Stimulated activated CD4-positive, alpha-beta T cell treated with anti-CD3 and anti-CD28 coated beads, TNF-alpha, amount 100 ng/mL, for 1 hour (primary cell): ENCODE results near the gene C13orf46.

Source experiments
- DNase-seq, 3 donors: peaks; one replicate each; pipeline ENCODE4 v3.0.0-alpha.2; 2020; ENCODE audit warnings: low read depth in 3 of 3, low spot score in 1 of 3

C13orf46 gene

DNA sequence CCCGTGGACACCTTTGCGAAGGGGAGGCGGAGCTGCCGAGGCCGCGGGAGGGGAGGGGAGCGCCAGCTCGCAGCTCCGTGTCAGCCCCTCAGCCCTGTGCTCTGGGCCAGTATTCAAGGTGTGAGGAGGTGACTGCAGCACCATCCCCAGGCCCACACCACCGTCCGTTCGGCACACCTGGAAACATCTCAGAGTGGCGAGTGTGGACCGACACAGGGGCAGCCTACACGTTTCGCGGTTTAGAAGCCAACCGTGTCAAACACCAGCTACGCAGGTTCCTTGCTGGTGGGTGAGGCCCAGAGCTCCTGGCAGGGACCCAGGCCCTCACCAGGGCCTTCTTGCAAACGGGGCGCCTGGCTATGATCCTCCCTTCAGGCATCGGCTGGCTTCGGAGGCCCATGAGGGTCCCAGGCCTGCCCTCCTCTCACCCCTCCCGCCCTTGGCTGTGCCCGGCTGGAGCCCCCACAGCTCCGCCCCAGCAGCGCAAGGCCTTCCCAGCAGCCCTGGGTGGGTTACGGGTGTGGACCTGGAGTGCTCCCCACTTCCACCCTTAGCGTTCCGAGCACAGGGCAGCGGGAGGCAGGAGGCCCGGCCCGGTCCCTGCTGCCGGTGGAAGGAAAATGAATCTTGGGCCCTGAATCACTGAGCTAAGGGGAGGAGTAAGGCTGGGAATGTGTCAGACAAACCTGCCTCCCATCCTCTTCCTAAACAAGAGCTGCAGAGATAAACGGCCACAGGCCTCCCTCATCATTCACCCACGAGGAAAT is 1.2 kb downstream of the C13orf46 start:
- no peak for DNase-seq

DNA sequence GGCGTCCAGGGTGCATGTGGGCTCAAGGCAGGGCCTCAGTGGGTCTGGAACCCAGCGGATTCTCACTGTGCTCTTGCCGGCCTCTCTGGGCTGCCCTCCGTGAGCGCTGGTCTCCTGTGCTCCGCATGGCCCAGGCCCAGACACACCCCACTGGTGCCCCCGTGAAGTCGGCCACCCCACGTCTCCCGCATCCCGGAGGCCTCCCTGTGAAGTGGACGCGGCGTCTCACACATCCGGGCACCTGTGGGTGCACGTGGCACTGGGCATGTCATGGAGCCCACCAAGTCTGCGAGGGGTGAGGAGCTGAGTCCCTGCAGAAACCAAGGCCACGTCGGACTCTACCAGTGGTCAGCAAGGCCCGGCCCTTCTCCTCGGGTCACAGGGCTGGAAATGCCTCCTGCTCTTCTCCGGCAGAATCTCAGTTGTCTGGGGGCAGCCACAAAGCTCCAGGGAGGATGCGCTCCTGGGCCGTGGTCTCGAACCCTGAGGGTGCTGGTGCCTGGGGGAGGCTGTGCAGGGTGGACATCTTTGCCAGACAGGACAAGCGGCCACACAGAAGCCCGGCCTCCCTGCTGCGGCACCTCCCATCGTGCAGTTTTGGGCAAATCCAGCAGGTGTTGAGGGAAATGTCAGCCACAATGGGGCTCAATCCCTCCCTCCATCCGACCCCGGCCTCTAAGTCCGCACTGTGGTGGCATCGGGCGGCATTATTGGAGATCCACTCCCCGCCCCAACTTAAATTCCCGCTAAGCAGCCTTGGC is 2.2 kb downstream of the C13orf46 start:
- DNase-seq = no peak

DNA sequence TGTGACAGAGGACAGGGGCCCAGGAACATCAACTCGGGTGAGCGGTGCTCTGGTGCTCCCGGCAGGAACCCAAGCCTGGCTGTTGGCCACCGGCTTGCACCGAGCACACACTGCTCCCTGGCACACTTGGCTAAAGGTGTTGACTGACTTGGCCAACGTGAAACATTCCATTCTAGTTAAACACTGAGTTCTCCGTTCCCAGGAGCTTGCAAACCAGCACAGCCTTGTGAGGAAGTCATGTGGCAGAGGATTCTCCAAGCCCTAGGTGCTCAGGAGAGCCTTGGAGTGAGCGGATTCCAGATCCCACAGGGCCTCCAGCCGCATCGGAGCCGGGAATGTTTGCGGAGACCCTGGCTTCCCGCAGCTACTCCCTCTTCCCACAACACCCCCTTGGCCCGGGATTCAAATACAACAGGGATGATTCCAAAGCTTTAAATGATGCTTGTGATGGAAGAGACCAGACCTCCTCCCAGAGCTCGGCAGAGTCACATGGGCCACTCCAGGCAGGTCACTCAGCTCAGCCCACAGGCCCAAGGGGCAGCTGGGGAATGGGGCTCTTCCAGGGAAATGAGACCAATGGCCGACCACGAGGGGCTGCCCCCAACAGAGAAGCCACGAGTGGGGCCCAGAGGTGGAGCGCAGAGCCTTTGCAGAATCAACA is 2.9 kb downstream of the C13orf46 start:
- no peak for DNase-seq

DNA sequence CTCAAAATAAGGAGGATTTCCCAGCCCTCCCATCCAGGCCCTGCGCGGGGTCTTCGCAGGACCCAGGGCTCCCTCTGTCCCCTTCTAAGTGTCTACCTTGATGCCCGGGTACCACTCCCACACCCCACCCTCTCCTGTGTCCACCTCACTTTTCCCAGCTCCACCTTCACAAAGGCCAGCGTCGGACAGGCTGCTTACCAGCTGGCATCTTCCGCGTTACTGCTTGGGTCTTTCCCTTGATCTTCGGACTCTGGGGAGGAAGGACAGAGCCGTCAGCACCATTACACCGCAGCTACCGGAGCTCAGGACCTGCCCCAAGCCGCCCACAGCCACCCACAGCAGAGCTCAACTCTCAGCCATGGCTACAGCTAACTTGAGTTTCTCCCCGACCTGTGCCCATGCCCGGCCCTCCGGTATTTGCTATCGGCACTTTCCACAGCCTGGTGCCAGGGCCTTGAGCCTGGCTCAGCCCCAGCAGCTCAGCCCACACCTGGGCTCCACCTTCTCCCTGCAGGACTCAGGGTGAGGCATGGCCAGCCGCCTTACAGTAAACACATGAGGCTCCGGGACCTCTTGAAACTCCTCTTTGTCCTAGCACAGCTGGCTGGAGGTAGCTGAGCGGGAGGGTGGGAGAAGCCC is 3.8 kb downstream of the C13orf46 start:
- DNase-seq = no peak

DNA sequence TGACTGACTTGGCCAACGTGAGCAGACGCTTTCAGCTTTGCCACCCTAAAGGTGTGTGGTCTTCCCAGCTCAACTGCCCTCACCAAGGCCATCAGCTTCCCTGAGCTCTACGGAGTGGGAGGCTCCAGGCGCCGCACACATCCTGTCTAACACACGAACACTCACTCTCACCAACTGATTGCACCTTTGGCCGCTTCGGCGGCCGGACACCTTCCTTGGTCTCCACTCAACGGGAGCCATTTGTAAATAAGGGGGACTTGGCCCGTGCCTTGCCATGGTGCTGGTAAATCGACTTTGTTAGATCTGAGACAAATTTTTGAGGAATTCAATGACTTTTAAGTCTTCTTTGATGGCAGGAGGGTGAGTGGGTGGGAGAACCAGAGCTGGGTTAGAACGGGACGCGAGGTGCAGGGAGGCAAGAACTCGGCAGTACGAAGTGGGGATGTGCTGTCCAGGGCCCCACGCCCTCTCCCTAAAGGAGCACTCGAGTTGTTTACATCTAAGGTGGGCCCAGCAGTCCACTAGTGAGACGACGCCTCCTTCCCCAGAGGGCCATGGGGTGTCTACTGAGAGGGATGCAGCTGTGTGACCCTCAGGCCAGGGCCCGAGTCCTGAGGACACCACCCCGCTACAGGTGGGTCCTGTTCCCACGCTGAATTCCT is 4.4 kb downstream of the C13orf46 start:
- DNase-seq = no peak

DNA sequence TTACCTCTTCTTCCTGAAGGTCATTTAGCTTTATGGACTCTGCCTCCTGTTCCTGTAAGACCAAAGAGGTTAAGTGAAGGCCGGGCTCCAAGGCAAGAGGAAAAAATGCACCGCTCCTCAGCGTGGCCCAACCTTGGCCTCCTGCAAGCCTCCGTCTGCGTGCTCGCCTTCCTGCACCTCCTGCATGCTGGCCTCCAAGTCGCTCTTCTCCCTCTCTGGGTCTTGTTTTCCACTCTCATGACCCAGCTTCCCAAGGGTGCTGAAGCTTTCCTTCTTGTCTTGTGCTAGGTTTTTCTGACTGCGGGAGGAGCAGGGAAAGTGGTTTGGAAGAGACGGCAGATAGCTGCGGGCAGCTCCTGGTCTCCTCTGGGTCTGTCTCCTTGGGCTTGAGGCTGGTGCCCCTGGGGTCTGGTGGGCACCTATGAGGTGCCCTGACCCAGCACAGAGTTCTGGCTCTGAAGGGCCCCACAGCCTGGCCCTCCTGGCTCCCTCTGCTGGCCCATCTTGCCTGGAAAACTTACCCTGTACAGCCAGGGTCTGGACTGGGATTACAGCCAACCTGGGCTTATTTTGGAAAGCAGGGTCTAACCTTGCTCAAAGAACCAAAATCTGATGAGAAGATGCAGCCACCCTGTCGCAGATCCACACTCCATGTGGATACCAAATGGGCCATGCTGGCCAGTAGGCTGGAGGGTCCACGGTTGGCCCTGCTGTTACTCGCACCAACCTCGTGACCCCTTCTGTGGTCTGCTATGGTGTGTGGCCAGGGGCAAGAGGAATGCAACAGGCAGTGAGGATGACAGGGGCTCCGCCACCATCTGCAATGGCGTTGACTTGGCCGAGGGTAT is 5.2 kb downstream of the C13orf46 start:
- no peak for DNase-seq

DNA sequence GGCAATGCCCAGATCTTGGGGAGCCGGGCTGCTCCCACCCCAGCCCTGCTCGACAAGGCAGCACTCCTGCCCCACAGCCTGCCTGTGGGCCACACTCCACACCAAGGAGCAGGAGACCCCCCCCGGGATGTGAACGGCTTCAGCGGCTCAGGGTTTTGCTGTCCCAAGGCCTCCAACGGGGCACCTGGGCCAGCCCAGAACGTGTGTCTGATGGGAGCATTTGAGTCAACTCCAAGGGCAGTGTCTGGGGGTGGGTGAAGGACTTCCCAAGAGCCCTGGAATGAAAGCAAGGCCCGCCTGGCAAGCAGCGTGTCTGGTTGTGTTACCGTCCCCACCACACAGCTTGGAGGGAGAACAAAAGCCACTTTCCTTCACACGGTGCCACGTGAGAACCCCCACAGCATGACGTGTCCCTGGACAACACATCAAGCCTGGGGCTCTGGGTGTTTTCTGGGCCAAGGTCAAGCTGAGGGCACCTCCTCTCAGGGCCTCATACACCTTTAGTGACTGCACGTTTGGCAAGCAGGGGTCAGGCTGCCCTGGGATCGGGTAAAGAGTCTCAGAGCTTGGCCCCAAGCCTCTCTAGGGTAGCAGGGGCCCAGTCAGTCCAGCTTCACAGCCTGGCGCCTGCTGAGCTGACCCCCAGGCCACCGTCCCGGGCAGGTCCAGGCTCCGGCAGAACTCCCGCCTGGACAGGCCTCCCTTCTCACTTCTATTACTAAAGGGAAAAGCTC is 6.0 kb downstream of the C13orf46 start:
- no peak for DNase-seq

DNA sequence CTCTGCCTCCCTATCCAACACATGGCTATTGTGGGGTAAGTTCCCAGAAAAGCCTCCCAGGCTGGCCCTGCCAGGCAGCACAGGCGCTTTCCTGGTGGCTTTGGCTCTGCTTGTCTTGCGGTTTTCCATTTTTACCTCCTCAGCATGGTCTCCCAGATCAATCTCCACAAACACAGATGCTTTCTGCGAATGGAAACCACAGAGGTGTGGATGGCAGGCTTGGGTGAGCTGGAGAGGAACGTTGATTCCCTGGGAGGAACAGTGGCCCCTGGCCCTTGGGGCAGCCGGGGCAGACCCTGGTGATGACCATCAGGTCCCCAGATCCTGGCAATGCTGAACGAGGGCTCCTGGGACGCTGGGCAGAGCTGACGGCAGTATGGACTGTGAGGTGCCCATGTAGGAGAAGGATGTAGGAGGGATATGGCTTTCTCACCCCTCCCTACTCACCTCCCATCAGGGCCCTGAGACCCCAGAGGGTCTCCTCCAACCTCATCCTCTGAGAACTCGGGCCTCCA is 6.6 kb downstream of the C13orf46 start:
- no peak for DNase-seq

DNA sequence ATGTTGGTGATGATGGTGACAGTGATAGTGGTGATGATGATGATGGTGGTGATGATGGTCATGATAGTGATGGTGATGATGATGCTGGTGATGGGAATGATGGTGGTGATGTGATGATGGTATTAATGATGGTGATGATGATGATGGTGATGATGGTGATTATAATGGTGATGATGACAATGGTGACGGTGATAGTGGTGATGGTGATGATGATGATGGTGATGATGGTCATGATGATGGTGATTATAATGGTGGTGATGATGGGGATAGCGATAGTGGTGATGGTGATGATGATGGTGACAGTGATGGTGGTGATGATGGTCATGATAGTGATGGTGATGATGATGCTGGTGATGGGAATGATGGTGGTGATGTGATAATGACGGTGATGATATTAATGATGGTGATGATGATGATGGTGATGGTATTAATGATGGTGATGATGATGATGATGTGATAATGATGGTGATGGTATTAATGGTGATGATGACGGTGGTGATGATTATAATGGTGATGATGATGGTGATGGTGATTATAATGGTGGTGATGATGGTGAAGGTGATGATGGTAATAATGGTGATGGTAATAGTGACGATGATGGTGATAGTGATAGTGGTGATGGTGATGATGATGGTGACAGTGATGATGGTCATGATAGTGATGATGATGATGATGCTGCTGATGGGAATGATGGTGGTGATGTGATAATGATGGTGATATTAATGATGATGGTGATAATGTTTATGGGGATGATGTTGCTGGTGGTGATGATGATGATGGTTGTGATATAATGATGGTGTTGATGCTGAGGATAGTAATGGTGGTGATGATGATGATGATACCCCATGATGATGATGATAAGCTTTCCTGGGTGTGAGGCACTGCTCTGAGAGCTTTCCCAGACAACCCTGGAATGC is 7.7 kb downstream of the C13orf46 start:
- no peak for DNase-seq

DNA sequence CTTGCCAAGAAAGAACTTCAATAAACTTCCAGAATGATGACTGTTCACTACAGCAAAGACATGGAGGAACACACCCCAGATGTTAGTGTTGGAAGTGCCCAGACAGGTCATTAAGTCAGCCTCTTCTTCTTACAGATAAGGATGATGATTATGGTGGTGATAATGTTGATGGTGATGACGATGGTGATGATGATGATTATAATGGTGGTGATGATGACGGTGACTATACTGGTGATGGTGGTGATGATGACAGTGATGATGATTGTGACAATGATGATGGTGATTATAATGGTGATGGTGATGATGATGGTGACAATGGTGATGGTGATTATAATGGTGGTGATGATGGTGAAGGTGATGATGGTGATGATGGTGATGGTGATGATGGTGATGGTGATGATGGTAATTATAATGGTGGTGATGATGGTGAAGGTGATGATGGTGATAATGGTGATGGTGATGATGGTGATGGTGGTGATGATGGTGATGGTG is 8.4 kb downstream of the C13orf46 start:
- no peak for DNase-seq

DNA sequence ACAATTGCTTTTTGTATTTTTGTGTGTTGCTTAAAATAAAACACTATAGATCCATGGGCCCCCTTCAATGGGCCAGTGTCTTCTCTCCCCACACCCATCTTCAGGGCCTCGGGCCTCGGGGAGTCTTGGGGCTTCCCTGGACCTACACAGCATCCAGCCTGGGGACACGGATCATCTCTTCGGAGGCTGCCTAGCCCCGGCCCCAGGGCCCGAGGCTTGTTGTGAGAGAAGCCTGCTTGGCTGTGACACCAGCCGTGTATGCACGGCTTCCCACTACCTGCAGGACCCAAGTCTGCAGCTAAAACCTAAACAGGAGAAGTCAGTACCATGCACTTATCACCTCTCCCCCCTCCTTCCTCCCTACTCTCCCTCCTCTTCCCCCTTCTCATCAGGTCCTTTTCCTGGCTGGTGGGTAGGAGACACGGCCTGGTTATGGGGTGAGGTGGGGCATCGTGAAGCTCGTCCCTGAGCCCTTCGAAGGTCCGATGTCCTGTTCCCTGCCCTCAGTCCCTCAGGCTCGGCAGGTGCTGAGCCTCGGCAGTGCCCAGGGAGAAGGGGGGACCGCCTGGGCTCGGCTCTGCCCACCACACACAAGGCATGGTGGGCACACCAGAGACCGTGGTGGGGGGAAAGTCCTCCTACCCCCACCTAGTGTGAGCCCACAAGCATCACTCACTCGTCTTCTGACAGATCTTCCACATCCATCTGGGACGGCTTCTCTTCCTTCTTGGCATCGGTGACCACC is 9.5 kb downstream of the C13orf46 start:
- DNase-seq = no peak

DNA sequence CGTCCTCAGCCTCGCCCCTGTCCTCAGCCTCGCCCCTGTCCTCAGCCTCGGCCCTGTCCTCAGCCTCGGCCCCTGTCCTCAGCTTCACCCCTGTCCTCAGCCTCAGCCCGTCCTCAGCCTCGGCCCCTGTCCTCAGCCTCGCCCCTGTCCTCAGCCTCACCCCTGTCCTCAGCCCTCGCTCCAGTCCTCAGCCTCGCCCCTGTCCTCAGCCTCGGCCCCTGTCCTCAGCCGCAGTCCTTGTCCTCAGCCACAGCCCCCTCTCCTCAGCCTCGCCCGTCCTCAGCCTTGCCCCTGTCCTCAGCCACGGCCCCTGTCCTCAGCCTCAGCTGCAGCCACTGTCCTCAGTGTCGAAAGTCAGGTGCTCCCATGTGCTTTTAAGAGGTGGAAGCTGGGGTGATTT is 10.5 kb downstream of the C13orf46 start:
- DNase-seq = no peak

DNA sequence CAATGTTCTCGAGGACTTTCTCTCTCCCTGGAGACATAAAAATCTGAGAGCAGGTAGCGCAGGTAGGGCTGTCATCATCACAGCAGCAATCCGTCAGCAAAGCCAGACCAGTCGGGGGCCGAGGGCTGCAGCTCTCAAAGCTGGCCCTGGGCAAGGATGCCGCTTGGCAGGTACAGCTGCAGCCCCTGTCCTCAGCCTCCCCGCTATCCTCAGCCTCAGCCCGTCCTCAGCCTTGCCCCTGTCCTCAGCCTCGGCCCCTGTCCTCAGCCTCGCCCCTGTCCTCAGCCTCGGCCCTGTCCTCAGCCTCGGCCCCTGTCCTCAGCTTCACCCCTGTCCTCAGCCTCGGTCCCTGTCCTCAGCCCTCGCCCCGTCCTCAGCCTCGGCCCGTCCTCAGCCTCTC is 10.9 kb downstream of the C13orf46 start:
- DNase-seq = no peak

DNA sequence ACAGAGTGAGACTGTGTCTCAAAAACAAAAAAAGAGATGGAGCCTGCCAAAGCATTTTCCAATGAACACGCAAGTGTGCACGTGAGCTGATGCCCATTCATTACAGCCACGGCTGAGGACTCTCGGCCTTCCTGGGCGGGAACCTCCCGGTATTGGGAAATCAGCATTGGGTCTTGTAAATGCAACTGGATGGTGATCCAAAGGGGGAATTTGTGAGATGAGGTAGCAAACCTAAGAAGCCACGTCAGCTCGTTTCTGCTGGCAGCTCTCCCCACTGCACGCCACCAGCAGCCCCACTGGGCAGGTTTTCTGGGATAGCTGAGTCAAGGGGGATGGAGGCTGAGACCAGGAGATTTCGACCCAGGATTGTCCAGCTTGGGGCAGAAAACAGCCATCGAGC is 11.5 kb downstream of the C13orf46 start:
- DNase-seq = no peak

DNA sequence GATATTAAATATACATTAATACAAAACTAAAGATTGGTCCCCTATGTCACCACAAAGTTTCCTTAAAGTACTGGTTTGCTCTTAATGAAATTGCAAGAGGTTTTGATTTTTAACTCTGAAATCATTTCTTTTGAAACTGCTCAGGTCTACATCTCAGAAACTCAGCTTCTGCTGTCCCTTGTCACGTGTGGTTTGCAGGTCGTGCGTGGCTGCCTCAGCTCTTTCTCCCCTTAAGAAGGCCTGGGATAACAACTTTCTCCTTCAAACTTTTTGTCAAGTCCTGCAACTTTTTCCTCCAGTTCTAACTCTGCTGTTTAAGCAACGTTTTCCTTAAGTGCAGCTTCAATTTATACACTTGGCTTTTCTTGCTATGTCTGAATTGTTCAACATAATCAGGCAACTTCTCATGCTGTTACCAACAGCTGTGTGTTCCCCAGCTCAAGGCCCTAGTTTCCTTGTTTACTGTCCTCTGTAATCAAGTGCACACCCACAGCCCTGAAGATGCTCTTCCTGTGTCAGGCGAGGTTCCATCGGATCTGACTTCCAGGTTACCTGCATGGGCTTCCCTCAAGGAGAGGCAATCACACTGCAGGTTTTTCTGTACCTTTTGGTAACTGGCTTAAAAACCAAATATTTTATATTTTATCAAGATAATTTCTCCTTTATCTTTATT is 13.5 kb downstream of the C13orf46 start:
- no peak for DNase-seq

DNA sequence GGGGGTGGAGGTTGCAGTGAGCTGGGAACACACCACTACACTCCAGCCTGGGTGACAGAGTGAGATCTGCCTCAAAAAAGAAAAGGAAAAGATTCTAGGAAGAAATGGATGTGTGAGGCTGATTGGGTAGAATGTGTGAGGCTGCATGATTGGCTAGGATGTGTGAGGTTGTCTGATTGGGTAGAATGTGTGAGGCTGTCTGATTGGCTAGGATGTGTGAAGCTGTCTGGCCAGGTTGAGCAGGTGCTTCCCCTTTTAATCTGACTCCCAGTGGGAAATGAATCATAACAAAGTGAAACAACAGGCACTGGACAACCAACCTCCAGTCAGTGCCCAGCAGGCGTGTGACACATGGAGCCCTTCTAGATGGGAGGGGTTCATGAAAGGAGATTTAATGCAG is 14.7 kb downstream of the C13orf46 start:
- no peak for DNase-seq

DNA sequence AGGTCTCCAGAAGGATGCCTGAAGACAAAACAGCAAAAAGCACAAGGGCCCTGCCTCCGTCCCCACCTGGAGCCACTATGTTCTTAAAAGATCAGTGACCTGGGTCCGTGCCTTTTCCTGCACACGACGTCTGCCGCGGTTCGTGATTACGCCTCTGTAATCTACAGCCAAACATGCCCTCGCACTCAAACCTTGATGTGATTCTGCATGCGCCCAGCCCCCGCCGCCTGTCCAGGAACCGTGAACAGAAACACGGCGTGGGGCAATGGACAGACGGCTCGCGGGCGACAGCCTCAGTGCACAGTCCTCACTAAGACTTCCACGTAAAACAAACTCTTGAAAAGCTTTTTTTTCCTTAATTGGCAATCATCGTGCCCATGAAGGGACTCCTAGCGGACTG is 15.5 kb downstream of the C13orf46 start:
- no peak for DNase-seq
